Measurements from ENCODE around the gene SNX8.

DNA sequence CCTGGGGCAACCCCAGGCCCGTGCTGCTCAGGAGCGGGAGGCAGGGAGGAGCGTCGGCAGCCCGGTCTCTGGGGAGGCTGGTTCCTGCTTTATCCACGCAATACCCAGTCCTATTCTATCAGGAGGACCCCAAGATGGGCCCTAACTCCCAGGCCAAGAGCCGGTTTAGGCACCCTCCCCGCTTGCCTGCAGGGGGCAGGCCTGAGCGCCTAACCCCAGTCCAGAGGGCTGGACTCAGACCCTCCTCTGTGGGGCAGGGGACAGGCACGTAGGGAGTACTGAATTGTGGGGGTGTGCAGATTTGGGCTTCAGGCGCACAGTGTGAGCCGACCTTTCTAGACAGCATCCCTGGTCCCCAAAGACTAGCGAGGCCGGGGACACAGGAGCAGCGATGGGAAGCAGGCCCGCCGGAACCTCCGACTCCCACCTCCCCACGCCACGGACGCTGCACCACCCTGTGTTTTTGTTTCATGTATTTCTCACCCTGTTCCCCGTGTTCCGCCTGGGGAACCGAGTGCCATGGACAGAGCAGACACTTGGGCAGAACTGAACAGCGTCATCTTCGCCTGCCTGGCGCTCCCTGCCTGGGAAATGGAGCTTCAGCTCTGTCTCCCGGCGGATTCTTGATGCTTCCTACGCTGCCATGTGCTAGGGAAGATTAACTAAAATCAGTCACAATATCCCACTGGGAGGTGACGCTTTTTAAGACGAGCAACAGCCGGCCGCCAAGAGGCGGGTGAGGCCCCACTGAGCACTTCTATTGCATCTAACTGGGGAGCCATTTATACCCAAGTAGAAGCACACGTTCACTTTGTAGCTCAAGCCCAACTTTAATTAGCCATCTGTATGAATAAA is 66.9 kb downstream of the SNX8 start:
- TF ChIP-seq EZH2phosphoT487 (IDR thresholded peaks at IDR 0.05; ENCODE audit: insufficient read depth, low read depth) (no peak), EZH2 (IDR thresholded peaks at IDR 0.05; ENCODE audit: insufficient read depth, poor library complexity, severe bottlenecking) (no peak)
